HG03432 (cell line): Measurements from ENCODE around the gene PSMD5.
"Not testable (repeated sequence)": the region's sequence is repeated elsewhere in the genome, so short reads cannot be mapped to it uniquely, and the experiment has no call there.

ENCODE experiments used
- ATAC-seq: cut with Tn5 transposase; IDR thresholded peaks from one replicate; pipeline ENCODE4 v1.9.1; 2021; ENCODE audit warnings: mild to moderate bottlenecking, moderate library complexity; ENCODE audit not compliant: unreplicated experiment

Gene PSMD5

GRCh38 chr9:120818595-120818994 is 24.1 kb downstream of the PSMD5 start:
- no peak for ATAC-seq

- no peak for ATAC-seq
Observed at GRCh38 chr9:120815075-120815474, 27.6 kb downstream of the PSMD5 start.

GRCh38 chr9:120808931-120809330 is 33.8 kb downstream of the PSMD5 start:
- no peak for ATAC-seq

- ATAC-seq, result no peak
Observed at GRCh38 chr9:120807607-120808379, 34.9 kb downstream of the PSMD5 start.

- ATAC-seq, result not testable (repeated sequence)
Observed at GRCh38 chr9:120804784-120805363, 37.8 kb downstream of the PSMD5 start.

- no peak for ATAC-seq
Observed at GRCh38 chr9:120801441-120801840, 41.3 kb downstream of the PSMD5 start.

GRCh38 chr9:120792898-120793765 is 49.6 kb downstream of the PSMD5 start, which contains the start of gene FBXW2:
FBXW2 (minus strand) TSS chr9:120793416; CDS start chr9:120788258, 5,158 bp downstream.
- peak; percentile 95 for ATAC-seq

- ATAC-seq, result no peak
Observed at GRCh38 chr9:120791161-120791560, 51.6 kb downstream of the PSMD5 start.

- ATAC-seq, result no peak
Observed at GRCh38 chr9:120787933-120788332, 54.8 kb downstream of the PSMD5 start.

- no peak for ATAC-seq
Observed at GRCh38 chr9:120783602-120784047, 59.1 kb downstream of the PSMD5 start.

- no peak for ATAC-seq
Observed at GRCh38 chr9:120781236-120781635, 61.5 kb downstream of the PSMD5 start.

- ATAC-seq, result no peak
Observed at GRCh38 chr9:120780367-120780766, 62.4 kb downstream of the PSMD5 start.

- no peak for ATAC-seq
Observed at GRCh38 chr9:120779227-120779626, 63.5 kb downstream of the PSMD5 start.

GRCh38 chr9:120778758-120779157 is 64.0 kb downstream of the PSMD5 start:
- no peak for ATAC-seq

- ATAC-seq, result no peak
Observed at GRCh38 chr9:120777229-120777628, 65.5 kb downstream of the PSMD5 start.

GRCh38 chr9:120776788-120777187 is 65.9 kb downstream of the PSMD5 start:
- no peak for ATAC-seq

GRCh38 chr9:120775859-120776258 is 66.9 kb downstream of the PSMD5 start:
- no peak for ATAC-seq

GRCh38 chr9:120774719-120775118 is 68.0 kb downstream of the PSMD5 start:
- ATAC-seq, result no peak

- ATAC-seq, result no peak
Observed at GRCh38 chr9:120773256-120773655, 69.5 kb downstream of the PSMD5 start.

GRCh38 chr9:120770931-120771330 is 71.8 kb downstream of the PSMD5 start:
- ATAC-seq, result no peak

GRCh38 chr9:120768886-120769285 is 73.8 kb downstream of the PSMD5 start:
- ATAC-seq, result no peak
